ENCODE data around the gene GMPPA. TPM values are rescaled to one million over a fixed set of nuclear protein-coding genes. Genes with fewer than 3 reads are reported as not detected.

The GMPPA gene

DNA sequence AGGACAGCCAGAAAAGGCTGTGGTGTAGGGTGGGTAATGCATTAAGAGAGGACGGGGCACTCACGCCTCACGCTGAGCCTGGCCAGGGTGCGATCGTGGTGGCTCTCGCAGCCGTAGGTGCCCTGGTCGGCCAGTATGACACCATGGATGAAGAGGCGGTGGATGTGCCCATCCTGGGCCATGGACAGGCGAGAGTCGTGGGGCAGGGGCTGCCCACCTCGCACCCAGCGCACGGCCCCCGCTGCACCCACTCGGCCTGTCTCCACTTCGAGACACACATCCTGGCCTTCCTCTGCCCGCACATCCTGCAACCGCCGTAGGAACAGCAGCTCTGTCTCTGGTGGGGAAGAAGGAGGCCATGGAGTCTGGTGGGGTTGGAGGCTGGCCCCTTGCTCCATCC, 57.3 kb downstream of the GMPPA start:
- H3K27me3 ChIP-seq (ENCODE audit: control insufficient read depth in 3 of 3, insufficient read depth in 3 of 3, low read depth in 1 of 3, low read length in 3 of 3): peaks cover 0 to 21% (median 0%) of the 10 kb centered on the region in 3 experiments
- peak overlapping the region; percentile 41 for H2BK12ac ChIP-seq (ENCODE audit: low read length)
- H3K4me3 ChIP-seq (ENCODE audit: low read length in 2 of 2): no peak overlapping the region
- H2AK5ac ChIP-seq (ENCODE audit: low read depth, low read length): no peak overlapping the region
- no peak overlapping the region for H3K27ac ChIP-seq (replicated peaks; ENCODE audit: low read length)
- no peak overlapping the region for H3K18ac ChIP-seq (ENCODE audit: low read length)
- no peak overlapping the region for H3K4me2 ChIP-seq (ENCODE audit: insufficient read depth, low read length, poor library complexity, severe bottlenecking)
- no peak overlapping the region for H3K4ac ChIP-seq (ENCODE audit: low read length)
- no peak overlapping the region for H4K91ac ChIP-seq (ENCODE audit: low read depth, low read length, poor library complexity)
- WGBS, 2 donors (ENCODE audit: extremely low coverage in 2 of 2, insufficient read length in 2 of 2, insufficient replicate concordance in 1 of 2): no CpG with 5 or more reads among the region's 20 CpGs
- H3K9me3 ChIP-seq (replicated peaks in 1 of 2; ENCODE audit: control insufficient read depth in 2 of 2, insufficient read depth in 1 of 2, low read depth in 1 of 2, low read length in 2 of 2): peaks cover 0 to 5% of the 10 kb centered on the region in 2 donors
- DNase-seq (ENCODE audit: low spot score): no peak
- no peak overlapping the region for H4K8ac ChIP-seq (ENCODE audit: low read depth, low read length)
- H3K14ac ChIP-seq (ENCODE audit: low read length): no peak overlapping the region
- H2BK5ac ChIP-seq (ENCODE audit: low read length): no peak overlapping the region
- peaks cover 14% of the 10 kb centered on the region for H3K79me1 ChIP-seq (ENCODE audit: low read depth, low read length)
- H2BK15ac ChIP-seq (ENCODE audit: low read length): no peak overlapping the region
- no peak overlapping the region for H3K23ac ChIP-seq (ENCODE audit: low read depth, low read length, poor library complexity)
- H2AFZ ChIP-seq (ENCODE audit: low read length): no peak overlapping the region
- H3K4me1 ChIP-seq (ENCODE audit: control insufficient read depth in 2 of 2, insufficient read depth in 1 of 2, low read depth in 1 of 2, low read length in 2 of 2): peaks cover 10 to 13% of the 10 kb centered on the region in 2 donors
- H3K36me3 ChIP-seq (replicated peaks in 1 of 2; ENCODE audit: control insufficient read depth in 2 of 2, insufficient read depth in 2 of 2, low read length in 2 of 2): peaks cover 14 to 55% of the 10 kb centered on the region in 2 donors
- H3K9ac ChIP-seq (ENCODE audit: low read depth, low read length, poor library complexity): no peak overlapping the region
- no peak overlapping the region for H2BK120ac ChIP-seq (ENCODE audit: low read depth, low read length)

DNA sequence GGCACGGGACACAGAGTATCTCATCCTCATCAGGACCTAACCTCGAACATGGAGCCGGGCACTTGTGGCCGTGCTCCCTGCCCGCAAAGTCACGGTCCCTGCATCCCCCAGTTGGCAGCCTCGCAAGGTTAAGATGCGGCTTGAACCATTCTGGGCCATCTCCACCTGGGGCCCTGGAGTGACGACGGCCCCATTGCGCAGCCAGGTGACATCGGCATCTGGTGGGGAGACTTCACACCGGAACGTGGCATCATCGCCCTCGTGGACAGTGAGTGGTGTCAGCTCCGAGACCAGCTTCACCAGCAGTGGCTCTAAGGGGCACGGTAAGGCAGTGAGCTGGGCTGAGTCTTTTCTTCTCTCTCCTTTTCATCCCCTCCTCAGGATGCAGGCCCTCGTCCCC, 57.7 kb downstream of the GMPPA start:
- WGBS, 2 donors (ENCODE audit: extremely low coverage in 2 of 2, insufficient read length in 2 of 2, insufficient replicate concordance in 1 of 2): no CpG with 5 or more reads among the region's 19 CpGs
- H2BK12ac ChIP-seq (ENCODE audit: low read length): no peak overlapping the region
- peaks cover 14% of the 10 kb centered on the region for H3K79me1 ChIP-seq (ENCODE audit: low read depth, low read length)
- peaks cover 0 to 17% (median 0%) of the 10 kb centered on the region in 3 experiments for H3K27me3 ChIP-seq (ENCODE audit: control insufficient read depth in 3 of 3, insufficient read depth in 3 of 3, low read depth in 1 of 3, low read length in 3 of 3)
- H3K23ac ChIP-seq (ENCODE audit: low read depth, low read length, poor library complexity): peak overlapping the region; percentile 44
- H3K36me3 ChIP-seq (replicated peaks in 1 of 2; ENCODE audit: control insufficient read depth in 2 of 2, insufficient read depth in 2 of 2, low read length in 2 of 2): peaks cover 14 to 60% of the 10 kb centered on the region in 2 donors
- H2BK5ac ChIP-seq (ENCODE audit: low read length): no peak overlapping the region
- no peak overlapping the region for H2BK15ac ChIP-seq (ENCODE audit: low read length)
- no peak overlapping the region for H3K18ac ChIP-seq (ENCODE audit: low read length)
- DNase-seq (ENCODE audit: low spot score): no peak
- H2BK120ac ChIP-seq (ENCODE audit: low read depth, low read length): no peak overlapping the region
- no peak overlapping the region for H2AK5ac ChIP-seq (ENCODE audit: low read depth, low read length)
- H4K91ac ChIP-seq (ENCODE audit: low read depth, low read length, poor library complexity): no peak overlapping the region
- no peak overlapping the region for H2AFZ ChIP-seq (ENCODE audit: low read length)
- H3K4me2 ChIP-seq (ENCODE audit: insufficient read depth, low read length, poor library complexity, severe bottlenecking): no peak overlapping the region
- peak overlapping the region; percentile 2 for H3K9ac ChIP-seq (ENCODE audit: low read depth, low read length, poor library complexity)
- H4K8ac ChIP-seq (ENCODE audit: low read depth, low read length): no peak overlapping the region
- peaks cover 0 to 5% of the 10 kb centered on the region in 2 donors for H3K9me3 ChIP-seq (replicated peaks in 1 of 2; ENCODE audit: control insufficient read depth in 2 of 2, insufficient read depth in 1 of 2, low read depth in 1 of 2, low read length in 2 of 2)
- H3K4me1 ChIP-seq (ENCODE audit: control insufficient read depth in 2 of 2, insufficient read depth in 1 of 2, low read depth in 1 of 2, low read length in 2 of 2): peaks cover 6 to 14% of the 10 kb centered on the region in 2 donors
- no peak overlapping the region for H3K27ac ChIP-seq (replicated peaks; ENCODE audit: low read length)
- H3K14ac ChIP-seq (ENCODE audit: low read length): peak overlapping the region; percentile 21
- no peak overlapping the region for H3K4me3 ChIP-seq (ENCODE audit: low read length in 2 of 2)
- no peak overlapping the region for H3K4ac ChIP-seq (ENCODE audit: low read length)

Small RNAs within 50 kb of the gene (small RNA-seq; reads per million reads assigned to genes)
- not detected for gene MIR3132 (ENCODE audit: insufficient read depth)
